HG03558 (cell line): ENCODE data around the gene WDR33.
"Not testable (repeated sequence)": the region's sequence is repeated elsewhere in the genome, so short reads cannot be mapped to it uniquely, and the experiment has no call there.

Experiments used
- ATAC-seq: cut with Tn5 transposase; IDR thresholded peaks from one replicate; pipeline ENCODE4 v1.9.1; 2021; ENCODE audit warnings: moderate number of reproducible peaks; ENCODE audit not compliant: unreplicated experiment; ENCODE audit errors: extremely low read depth

Gene WDR33

DNA sequence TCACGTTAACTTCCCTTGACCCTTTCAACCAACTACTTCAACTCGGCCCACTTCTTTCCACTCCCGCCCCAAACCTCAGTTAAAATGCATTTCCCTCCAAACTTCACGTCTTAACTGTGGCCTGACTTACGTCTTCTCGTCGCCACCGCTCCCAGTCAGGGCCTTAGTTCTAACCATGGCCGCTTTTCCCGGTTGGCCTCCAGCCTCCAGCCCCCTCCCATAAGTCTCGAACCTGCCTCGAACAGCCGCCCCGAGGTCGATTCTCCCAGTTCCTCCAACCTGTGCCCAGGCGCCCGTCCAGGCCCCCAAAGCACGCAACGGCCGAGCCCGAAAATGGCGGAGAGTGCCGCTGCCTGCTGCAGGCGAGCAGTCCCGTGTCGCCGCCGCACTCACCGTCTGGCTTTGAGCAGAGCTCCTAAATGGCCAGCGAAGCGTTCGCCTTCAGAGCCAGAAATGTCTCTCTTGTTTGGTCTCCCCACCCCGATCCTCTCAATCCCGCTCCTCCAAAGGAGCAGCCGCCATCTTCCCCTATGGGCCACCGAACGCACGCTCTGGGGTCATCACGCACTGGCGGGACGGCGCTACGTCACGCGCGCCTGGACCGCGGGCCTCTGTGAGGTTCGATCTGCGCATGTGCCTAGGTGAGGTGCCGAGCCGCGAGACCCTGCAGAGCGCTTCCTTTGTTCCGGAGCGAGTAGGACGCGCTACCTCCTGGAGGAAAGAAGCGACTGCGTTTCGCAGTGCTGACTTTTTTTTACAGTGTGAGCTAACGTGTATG is at the start of gene WDR33:
WDR33 (minus strand) TSS at position 553 of the 778 bp plus-strand sequence. CDS start 40,190 bp downstream, outside the sequence.
- peak; percentile 94 for ATAC-seq

DNA sequence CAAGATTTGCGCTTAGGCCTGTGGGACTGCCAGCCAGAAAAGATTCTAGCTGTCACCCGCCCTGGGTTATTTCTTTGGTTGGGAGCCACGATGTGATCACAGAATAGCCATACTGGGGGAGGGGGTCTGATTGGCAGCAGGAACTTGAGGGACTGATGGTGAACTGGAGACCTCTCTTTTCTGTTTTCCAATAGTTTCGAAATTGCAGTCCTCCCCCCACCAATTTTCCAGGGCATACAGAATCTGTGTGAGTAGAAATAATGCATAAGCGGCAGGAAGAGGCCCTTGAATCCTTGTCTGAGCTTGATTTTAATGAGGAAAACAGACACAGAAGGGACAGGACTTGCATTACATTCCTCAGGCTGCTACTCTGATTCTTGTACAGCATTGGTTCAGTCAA is 49.2 kb upstream of the WDR33 start:
- no peak for ATAC-seq

DNA sequence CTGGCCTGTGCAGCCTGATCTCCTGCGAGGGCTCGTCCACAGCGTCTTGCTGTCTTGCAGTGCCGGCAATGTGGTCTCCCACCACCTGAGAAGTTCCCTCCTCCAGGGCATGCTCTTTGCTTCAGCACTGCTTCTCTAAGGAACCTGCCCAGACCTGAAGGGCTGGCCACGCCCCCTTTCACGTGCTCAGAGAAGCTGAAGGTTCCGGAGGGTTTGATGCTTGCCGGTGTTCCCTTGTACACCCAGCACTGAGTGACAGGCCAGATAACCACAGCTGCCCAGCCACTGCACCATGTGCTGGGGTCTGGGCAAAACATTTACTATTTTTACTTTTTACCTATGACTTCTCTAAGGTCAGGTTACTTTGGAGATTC is 48.7 kb upstream of the WDR33 start:
- ATAC-seq: no peak

DNA sequence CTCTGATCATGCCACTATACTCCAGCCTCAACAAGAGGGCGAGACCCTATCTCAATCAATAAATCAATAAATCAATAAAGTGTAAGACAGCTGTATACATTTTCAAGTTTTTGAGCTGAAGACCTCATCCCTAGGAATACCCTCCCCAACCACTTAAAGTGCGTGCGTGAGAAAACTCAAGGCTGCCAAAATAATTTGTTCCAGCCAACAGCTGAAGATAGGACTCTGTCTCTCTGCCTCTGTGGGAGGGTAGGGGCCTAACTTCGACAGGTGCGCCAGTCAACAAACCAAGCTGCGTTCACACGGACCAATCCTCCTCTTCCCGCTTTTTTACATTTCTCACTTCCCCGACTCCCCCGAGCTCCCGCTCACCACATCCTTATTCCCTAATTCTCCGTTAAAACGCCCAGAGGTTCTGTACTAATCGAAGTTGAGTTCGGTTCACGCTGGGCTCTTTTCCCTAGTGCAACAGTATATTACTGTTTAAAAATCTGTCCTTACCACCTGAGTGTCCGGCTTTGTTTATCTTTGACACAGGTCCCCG is 46.4 kb upstream of the WDR33 start:
- ATAC-seq: no peak

DNA sequence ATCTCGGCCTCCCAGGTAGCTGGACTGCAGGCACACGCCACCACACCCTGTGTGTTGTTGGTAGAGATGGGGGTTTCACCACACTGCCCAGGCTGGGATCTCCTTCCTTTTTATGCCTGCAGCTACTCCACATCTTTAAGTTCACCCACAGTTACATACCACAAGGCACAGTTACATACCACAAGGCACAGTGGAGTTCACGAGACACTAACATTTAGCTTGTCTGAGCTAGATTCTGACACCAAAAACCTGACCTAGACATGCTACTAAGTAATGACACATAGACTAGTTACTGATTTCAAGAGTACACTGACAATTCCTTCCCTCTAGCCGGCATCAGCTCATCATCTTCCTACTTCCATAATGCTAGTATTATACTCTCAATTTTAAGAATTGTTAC is 42.7 kb upstream of the WDR33 start:
- ATAC-seq: no peak

DNA sequence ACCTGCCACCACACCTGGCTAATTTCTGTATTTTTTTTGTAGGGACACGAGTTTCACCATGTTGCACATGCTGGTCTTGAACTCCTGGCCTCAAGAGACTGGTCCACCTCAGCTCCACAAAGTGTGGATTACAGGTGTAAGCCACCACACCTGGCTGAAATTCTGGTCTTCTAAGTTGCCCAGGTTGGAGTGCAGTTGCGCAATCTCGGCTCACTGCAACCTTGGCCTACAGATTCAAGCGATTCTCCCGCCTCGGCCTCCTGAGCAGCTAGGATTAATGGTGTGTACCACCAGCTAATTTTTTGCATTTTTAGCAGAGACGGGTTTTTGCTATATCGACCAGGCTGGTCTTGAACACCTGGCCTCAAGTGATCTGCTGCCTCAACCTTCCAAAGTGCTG is 41.4 kb upstream of the WDR33 start:
- ATAC-seq: no peak

DNA sequence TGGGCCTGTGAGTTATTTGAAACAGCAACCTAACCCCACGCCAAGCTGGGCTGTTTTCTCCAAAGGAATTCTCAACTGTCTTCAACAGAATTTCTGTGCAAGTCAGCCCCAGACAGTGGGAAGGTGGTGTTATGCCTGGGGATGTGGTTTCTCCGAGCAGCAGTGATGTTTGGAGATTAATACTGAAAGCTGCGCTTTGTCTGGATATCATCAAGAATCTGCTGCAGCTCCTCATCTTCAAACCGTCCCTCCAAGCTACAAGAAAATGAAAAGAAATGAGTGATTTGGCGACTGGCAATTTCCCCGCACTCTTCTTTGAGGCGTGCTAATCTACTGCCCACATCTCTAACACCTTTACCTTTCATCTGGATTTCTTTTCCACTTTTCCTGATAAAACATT is 37.0 kb upstream of the WDR33 start:
- ATAC-seq: no peak

DNA sequence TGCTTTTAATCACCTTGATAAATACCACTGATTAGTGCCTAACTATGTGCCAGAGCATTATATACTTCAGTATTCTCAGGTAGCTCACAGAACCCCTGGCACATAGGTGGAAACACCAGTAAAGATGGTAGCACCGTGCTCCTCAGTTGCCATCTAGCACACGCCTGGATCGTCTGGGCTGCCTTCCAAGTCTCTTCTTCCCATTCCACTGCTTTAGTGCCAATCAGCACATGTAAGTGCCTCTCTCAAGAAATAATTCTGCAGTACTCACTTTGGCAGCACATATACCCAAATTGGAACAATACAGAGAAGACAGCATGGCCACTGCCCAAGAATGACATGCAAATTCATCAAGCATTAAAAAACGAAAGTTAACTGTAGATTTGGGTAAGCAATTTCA is 34.0 kb upstream of the WDR33 start:
- no peak for ATAC-seq

DNA sequence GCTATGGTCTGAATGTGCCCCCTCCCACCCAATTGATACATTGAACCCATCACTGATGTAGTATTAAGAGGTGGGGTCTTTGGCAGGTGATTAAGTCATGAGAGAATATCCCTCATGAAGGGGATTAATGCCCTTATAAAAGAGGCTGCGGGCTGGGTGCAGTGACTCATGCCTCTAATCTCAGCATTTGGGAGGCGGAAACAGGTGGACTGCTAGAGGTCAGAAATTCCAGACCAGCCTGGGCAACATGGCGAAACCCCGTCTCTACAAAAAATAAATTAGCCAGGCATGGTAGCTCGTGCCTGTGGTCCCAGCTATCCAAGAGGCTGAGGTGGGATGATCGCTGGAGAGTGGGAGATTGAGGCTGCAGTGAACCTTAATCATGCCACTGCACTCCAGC is 32.7 kb upstream of the WDR33 start:
- no peak for ATAC-seq

DNA sequence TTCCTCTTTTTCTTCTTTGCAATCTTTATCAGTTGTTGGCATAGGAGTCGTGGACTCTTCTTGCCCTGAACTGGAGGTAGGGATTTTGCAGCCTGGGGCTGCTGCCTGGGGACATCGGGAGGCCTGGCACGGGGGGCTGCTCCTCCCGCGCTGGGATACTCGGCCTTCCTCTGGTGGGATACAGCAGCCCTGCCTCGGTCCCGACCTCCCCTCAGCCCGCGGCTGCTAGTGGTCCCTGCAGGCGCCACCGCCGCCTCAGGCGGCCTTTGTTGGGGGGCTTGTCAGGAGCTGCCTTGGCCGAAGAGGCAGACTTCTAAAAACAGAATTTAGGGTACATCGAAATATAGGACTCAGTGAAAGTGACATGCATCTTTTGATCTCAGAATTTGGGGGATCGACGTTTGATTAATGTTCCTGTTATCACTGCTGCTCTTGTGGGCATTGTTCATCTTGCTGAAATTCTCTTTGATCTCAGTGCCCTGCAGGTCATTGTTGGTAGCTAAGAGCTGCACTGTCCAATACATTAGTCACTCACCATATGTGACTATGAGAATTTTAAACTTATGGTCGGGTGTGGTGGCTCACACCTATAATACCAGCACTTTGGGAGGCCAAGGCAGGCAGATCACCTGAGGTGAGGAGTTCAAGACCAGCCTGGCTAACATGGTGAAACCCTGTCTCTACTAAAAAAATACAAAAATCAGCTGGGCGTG is 30.7 kb upstream of the WDR33 start:
- no peak for ATAC-seq

DNA sequence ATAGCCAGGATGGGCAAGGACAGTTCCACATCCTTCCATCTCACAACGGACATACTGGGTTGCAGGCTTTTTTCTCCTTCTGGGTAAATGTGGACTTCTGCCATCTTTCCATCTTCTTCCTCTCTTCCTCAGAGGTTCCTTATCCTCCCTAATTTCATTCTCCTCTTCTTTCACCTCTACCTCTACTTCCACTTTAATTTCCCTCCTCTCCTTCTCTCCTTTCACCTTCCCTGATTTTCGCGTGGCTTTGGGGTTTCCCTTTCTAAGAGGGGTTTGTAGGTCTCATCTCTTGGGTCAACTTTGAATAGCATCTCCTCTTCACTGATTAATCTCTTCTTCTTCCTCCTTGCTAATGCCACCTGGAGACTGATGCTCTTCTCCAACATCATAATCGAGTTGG is 29.9 kb upstream of the WDR33 start:
- no peak for ATAC-seq

DNA sequence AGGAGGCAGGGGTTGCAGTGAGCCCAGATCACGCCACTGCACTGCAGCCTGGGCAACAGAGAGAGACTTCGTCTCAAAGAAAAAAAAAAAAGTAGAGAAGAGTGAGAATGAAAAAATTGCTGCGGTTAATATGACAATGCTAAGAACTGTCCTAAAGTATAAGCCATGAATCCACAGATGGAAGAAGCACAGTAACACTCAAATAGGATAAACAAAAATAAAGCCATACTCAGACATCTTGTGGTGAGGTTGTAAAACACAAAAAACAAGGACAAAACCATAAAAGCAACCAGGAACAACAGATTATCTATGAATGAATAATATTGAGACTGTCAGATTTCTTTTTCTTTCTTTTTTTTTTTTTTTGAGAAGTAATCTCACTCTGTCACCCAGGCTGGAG is 24.0 kb upstream of the WDR33 start:
- no peak for ATAC-seq

DNA sequence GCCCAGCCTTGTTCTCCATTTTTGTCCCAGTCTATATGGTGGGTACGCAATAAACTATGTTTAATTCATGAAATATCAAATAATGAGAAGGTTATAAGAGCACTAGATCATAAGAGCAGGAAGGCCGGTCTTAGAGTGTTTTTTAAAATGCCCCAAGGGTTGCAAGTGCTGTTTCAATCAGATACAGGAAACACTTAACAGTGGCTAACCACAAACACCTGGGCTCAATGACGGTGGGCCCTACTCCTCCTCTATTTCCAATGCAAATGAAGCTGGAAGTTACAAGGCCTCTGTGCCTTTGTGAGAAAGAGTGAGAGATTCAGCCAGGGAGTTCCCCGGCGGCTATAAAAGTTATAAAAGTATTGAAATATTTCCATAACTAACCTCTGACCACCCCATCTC is 18.9 kb upstream of the WDR33 start:
- ATAC-seq: peak; percentile 95

DNA sequence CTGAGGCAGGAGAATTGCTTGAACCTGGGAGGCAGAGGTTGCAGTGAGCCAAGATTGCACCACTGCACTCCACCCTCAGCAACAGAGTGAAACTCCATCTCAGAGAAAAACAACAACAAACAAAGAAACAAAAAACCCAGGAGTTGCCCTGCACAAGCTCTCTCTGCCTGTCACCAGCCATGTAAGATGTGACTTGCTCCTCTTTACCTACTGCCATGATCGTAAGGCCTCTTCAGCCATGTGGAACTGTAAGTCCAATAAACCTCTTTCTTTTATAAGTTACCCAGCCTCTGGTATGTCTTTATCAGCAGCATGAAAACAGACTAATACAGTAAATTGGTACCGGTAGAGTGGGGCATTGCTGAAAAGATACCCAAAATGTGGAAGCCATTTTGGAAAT is 15.7 kb upstream of the WDR33 start:
- ATAC-seq: not testable (repeated sequence)

DNA sequence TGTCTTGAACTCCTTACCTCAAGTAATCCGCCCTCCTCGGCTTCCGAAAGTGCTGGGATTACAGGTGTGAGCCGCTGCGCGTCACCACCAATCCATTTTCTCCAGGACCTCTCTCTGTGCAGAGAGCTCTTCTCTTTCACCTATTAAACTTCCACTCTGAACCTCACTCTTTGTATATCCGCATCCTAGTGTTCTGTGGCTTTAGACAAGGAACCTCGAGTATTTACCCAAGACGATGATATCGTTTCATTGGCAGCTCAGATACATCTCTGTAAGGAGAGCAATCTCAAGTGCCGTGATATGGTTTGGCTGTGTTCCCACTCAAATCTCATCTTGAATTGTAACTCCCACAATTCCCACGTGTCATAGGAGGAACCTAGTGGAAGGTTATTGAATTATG is 15.1 kb upstream of the WDR33 start:
- no peak for ATAC-seq

DNA sequence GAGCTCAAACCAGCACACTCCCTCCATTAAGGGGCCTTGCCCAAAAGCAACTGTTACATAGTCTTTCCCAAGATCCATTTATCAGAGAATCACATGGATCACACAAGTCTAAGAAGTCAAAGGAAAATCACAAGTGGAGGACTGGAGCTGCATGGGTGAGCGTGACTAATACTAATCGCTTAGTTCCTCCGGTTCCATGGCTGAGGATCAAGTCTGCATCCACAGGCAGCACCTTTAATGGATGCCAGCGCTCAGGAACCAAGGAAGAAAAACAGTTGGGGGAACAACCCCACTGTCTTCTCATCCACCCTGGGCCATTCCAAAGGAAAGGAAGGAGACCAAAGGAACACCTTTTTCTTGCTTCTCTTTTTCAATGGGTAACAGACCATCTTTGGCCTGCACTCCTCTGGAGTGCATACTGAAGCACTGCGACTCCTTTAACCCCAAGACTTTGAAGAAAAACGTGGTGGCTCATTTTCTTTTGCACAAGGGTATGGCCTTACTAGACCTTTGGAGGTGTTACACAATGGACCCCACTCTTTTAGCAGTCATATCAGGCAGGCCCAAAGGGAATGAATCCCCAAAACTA is 9.2 kb upstream of the WDR33 start:
- no peak for ATAC-seq

DNA sequence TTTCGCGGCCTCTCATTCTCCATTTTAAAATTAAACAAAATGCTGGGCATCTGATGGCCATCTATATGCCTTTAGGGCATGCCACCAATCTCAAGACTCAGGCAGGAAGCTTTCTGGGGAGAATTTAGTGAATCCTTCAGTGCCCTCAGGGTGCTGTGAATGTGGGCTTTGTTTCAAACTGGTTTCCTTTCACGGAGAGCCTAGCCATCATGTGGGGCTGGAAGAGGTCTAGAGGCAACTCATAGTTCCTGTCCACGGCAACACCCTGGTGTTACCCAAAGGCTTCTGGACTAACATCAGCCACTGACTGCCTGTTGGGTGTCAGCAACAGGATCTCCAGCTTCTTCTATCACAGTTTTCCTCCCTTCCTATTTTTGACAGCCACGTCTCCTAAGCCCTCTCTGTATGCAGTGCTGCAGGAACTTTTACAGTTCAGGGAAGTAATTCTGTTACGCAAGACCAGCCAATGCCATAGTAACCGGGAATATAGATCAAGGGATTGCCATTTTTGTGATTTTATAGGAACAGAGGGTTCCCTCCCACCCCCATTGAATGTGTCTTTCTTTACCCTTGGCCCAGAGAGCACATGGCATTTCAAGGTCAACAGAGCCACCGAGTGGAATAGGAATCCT is 7.9 kb upstream of the WDR33 start:
- ATAC-seq: no peak

DNA sequence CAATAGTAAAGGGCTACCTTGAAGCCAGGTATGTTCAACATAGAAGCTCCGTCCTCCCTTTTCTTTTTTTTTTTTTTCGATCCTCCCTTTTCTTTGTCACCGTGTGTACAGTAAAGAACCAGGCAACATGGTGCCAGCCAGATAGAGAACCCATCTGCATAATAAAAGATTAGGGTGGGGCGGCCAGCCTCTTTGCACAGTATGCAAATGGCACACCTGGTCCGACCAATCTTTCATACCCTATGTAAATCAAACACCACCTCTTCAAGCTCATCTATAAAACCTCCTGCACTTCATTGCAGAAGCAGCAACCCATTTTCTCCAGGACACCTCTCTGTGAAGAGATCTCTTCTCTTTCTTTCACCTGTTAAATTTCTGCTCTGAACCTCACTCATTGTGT is 7.3 kb upstream of the WDR33 start:
- ATAC-seq: no peak

DNA sequence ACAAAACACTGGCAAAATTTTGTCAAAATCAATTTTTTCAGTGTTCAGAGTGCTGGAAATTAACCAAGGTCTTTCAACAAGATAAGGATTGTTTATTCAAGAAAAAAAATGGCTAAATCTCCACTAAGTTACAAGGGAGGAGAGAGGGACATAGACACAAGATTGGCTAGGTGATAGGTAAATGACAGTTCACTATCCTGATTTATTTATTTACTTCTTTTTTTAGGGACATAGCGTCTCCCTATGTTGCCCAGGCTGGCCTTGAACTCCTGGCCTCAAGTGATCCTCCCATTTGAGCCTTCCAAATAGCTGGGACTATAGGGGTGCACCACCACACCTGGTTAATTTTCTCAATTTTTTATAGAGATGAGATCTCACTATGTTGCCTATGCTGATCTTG is 3.7 kb upstream of the WDR33 start:
- ATAC-seq: no peak

DNA sequence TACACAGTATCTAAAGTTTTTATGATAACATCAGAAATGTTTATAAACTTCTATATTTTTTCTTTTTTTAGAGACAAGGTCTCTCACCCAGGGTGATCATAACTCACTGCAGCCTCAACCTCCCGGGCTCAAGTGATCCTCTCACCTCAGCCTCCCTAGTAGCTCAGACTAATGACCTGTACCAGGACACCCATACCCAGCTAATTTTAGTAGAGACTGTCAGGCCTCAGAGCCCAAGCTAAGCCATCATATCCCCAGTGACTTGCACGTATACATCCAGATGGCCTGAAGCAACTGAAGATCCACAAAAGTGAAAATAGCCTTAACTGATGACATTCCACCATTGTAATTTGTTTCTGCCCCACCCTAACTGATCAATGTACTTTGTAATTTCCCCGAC is 1.5 kb upstream of the WDR33 start:
- ATAC-seq: not testable (repeated sequence)
